GM12801 (cell line): Measurements from ENCODE around the gene DTWD2.

ENCODE experiments used
- TF ChIP-seq, protein P1 (sequence below): IDR thresholded peaks from one replicate; pipeline ENCODE4 v1.5.1; 2011; ENCODE audit warnings: control low read depth; ENCODE audit not compliant: insufficient read length; ENCODE audit errors: extremely low read depth

DTWD2 gene

DNA sequence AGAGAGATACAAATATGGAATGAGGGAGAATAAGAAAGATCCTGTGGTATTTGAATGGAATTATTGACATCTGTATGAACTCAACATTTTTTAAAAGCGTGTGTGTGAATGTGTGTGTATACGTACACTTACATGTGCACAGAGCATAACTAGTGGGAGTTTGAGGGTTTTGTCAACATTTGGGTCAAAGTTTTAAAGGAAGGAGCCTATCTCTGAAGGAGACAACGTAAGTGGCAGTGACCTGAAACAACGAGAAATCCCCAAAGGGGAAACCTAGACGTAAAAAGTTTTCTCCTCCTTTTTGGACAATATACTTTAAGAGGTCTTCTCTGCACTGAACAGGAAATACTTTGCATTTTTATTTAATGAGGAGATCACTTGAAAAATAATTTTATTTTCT is 40.2 kb upstream of the DTWD2 start:
- TF ChIP-seq, protein P1, sequence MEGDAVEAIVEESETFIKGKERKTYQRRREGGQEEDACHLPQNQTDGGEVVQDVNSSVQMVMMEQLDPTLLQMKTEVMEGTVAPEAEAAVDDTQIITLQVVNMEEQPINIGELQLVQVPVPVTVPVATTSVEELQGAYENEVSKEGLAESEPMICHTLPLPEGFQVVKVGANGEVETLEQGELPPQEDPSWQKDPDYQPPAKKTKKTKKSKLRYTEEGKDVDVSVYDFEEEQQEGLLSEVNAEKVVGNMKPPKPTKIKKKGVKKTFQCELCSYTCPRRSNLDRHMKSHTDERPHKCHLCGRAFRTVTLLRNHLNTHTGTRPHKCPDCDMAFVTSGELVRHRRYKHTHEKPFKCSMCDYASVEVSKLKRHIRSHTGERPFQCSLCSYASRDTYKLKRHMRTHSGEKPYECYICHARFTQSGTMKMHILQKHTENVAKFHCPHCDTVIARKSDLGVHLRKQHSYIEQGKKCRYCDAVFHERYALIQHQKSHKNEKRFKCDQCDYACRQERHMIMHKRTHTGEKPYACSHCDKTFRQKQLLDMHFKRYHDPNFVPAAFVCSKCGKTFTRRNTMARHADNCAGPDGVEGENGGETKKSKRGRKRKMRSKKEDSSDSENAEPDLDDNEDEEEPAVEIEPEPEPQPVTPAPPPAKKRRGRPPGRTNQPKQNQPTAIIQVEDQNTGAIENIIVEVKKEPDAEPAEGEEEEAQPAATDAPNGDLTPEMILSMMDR = no peak

DNA sequence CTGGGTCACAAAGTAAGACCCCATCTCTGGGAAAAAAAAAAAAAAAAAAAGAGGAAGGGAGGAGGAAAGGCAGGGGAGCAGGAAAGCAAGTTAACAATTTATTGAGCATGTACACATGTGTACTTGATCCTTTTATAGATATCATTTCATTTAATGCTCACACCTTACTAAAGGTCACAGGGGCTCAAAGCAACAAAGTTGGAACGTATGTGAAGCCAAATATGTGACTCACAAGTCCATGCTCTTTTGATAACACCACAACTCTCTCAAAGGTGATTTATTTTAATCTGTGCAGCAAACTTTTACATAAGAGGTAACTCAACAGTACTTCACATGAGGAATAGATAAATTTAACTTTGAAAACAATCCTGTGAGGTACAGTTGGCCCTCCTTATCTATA is 34.4 kb upstream of the DTWD2 start:
- TF ChIP-seq, protein P1 = no peak

DNA sequence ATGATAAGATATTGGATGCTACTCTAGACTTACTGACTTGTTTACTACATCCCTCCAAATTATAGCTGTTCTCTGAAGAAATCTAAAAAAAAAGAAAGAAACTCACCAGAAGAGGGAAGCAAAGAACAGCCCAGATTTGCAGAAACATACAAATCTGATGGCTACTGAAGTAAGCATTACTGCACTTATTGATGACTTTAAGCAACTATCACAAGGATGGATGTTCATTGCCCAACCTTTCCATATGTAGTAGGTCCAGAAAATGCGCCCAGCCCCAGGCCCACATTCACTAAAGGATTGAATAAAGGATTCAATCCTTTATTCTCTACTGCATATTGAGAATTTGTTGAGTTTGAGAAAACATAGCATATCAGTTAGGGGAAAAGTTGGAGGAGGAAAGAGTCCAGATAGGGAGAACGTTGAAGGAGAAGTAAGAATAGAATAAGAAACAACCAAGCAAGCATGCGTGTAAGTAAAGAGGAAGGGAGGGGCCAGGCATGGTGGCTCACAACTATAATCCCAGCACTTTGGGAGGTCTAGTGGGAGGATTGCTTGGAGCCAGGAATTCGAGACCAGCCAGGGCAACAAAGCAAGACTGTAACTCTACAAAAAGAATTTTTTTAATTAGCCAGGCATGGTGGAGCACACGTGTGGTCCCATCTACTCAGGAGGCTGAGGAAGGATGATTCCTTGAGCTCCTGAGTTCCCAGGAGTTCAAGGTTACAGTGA is 33.8 kb upstream of the DTWD2 start:
- TF ChIP-seq, protein P1 = no peak

GRCh38 chr5:119021149-119021732 is 32.9 kb upstream of the DTWD2 start:
- TF ChIP-seq, protein P1 = no peak

DNA sequence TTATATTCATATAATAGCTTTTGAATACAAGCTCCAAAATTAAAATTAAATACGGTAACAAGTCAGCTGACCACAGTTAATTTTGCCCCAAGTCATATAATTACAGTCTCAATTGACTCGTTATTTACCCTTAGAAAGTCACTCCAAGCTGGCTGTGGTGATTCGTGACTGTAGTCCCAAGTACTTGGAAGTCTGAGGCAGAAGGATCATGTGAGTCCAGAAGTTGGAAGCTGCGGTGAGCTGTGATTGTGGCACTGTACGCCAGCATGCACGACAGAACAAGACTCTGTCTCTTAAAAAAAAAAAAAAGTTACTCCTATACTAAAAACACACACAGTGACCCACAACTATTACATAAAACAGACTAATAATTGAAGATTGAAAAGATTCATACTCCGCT is 31.6 kb upstream of the DTWD2 start:
- TF ChIP-seq, protein P1 = no peak

DNA sequence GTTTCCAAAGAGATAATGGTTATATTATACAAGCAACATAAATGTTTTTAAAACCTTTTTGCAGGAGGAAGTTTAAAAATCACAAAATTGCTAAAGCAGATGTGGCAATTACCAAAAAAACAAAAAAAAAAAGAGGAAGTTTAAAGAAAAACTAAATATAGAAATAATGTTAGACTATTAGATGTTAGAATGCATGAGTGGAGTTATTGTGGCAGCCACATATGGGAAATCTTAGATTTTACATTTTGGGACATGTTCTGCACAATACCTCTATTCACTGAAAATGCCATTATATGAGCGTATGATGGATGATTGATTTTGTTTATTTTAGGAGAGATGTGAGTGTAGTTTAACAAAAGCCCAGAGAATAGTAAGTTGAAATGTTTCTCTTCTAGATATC is 31.2 kb upstream of the DTWD2 start:
- TF ChIP-seq, protein P1 = no peak

- TF ChIP-seq, protein P1 = no peak
These were observed 29.6 kb upstream of the DTWD2 start for GRCh38 chr5:119017994-119018393.
